Stimulated activated CD4-positive, alpha-beta T cell treated with anti-CD3 and anti-CD28 coated beads, Interleukin-4, amount 100 ng/mL, for 24 hours (primary cell): ENCODE measurements around the gene UQCC2.

Experiments used
- DNase-seq: peaks from one replicate; pipeline ENCODE4 v3.0.0-alpha.2; 2020

The UQCC2 gene

DNA sequence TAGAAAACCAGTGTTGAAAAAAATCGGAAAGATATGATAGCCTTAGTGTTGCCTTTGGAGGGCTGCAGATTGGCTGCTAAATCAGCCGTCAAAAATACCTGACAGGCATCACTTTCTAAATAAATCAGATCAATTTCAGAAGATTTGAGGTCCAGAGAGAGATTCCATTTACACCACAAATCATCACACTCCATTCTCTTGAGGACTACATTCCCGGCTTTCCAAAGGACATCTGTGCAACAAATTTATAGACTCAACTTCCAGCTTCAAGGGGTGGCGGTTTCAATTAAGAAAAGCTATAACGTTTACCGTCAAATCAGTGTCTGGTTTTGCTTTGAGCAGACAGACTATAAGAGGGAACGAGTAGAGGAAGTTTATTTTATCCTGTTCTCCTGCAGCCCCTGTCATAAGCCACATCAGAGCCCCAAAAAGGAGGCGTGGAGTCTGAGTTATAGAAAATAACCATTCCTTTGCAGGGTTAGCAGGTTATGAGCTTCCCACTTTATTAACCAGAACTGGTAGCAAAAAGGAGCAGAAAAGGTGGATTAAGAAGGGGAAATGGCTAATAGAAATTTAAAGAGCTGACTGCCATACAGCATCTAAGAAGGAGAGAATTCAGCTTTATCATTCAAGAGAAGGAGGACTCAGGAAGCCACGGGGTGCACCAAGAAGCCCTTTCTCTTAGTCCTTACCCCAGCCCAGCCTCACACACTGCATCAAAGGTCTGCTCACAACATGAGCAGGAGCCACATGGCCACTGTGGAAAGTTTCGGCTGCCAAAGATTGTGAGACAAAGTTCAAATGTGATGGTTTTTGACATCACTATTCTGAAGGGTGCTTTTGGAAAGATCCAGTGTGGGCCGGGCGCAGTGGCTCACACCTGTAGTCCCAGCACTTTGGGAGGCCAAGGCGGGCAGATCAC lies 12.9 kb upstream of the UQCC2 start:
- DNase-seq = no peak

DNA sequence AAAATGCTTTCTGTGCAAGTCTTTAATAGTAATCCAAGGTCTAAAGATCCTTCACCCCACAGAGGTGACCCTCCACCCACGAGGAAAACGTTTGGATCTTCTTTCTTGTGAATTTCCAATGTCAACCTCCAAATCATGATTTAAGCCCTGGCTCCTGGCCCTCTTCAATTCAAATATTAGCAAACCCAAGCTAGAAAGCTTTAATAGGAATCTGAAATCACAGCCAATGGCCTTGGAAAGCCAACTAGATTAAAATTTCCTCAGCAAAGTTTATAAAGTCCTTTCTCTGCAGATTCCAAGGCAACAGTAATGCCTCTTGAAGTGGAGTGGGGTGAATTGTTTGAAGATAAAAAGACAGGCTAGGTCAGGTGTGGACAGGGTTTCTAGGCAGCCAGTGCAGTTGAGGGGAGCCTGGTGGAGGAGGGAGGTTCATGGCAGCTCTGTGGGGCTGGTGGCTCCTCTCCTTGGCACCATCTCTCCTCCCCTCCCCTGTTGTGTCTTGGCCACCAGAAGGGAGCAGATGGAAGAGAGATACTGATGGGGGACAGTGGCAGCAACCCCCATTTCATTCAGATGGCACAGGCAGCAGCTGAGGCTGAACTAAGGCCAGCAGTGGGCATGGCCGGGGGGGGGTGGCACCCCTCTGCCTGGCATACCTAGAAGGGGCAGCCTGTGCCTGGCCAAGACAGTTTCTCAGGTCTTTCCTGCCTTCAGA lies 12.0 kb upstream of the UQCC2 start:
- no peak for DNase-seq

DNA sequence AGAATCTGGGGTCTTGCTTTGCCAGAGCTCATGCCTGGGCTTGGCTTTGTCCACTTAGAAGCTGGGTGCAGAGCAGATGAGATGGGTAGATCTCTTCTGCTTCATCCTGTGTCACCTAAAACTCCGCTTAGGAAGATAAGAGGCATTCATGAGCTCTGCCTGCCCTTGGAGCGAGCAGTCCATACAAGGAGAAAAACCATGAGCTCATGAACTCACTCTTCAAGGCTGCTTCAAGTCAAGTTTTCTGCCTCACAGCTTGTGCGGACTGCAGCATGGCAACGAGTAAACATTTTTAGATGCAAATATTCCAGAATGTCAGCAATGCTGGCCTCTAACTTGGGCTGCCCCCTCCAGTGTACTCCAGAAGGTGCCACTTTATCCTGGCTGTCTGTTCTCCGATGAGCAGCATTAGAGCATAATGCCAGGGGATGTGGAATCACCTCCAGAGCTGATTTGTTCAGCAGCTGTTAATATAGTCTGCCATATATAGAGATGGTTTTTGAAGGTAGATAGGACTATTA lies 10.7 kb upstream of the UQCC2 start:
- no peak for DNase-seq

DNA sequence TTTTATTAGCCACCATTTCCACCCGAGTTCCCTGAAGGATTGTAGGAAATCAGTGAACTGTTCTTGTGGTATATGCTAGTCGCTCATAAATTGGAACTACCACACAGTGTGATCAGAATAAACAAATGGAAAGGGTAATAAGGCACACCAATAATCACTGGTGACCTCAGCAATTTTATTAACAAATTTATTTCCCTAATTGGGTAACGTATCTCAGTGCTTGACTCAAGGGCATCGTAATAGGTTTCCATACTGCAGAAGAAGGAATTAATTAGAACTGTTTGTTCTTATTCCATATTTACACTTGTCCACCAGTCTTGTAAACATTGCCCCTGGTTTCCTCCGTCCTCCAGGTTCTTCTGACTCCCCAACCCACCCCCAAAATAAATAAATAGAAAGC lies 10.0 kb upstream of the UQCC2 start:
- DNase-seq = no peak

DNA sequence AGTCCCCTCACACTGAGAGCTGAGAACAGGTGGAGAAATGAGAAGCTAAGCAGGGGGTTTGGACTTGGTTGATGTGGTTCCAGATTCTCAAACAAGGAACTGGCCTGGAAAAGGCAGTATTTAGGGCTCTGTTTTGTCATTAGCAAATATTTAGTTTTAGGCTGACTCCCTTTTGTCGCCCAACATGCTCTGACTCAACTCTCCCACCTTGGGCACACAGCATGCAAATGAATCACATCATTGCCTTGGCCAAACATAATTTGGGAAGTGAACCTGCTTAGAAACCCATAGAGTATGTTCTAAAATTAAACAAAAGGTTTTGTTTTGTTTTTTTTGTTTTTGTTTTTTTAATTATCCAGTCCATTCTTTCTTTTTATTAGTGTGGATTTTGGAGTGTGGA lies 9.5 kb upstream of the UQCC2 start:
- no peak for DNase-seq

DNA sequence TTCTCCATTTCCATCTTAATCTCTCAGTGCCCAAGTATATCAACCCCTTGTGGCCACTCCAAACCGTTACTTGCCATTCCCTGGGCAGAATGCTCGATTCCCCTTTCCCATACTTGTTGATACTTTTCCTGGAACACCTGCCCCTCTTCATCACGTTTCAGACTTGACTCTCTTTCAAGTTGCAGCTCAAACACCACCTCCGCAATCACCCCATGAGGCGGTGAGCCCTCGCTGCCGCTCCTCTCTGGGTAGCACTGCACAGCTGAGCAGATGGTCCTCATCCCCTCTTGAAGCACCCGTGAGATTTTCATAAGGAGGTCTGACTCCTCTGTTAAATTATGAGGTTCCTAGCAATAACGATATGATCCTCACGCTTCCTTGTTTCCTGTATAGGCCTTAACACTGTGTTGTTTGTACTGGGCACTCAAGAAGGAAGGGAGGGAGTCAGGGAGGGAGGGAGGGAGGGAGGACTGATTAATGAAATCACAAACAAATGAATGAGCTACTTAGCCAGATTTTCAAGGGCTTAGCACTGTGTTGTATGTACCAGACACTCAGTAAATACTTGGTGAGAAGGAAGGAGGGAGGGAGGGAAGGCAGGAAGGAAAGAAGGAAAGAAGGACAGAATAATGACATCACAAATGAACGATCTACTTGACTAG lies 8.0 kb upstream of the UQCC2 start:
- no peak for DNase-seq

DNA sequence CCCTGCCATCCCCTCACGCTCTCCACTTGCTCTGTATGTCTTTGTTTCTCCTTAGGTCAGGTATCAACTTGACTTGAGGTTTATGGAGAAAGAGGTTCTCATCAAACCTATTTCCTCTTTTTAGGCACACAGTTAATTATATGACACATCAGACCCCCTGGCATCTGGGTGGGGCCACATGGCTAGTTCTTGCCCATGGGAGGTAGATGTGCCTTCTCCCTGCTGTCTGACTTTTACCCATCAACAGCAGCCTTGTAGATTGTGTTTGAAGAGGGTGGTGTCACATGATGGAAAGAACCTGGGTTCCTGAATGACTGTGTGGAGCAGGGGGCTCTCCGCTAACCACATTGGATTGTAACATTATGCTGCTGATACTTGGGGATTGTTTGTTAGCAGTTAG lies 7.2 kb upstream of the UQCC2 start:
- DNase-seq = no peak

DNA sequence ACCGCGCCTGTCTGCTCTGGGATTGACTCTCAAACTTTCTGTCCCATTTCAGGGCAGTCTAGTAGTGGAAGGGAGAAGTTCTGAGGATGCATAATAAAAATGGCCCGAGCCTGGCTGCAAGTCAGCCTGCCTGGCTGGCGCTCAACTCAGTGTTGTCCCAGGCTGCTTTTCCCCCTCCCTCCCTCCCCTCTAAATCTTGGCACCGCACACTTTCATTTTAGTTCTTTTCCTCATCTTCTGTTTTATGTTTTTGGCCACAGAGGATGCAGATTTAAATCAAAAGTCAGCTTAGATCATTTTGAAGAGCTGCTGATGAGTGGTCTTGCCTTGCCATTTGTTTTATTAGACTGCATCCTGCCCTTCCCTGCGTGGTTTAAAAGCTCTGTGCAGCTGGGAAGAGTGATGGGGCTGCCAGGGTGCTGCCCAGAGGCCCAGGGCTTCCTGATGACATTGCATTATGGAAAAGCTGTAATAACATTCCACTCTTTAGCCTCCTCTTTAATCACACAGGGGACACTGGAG lies 6.5 kb upstream of the UQCC2 start:
- no peak for DNase-seq

DNA sequence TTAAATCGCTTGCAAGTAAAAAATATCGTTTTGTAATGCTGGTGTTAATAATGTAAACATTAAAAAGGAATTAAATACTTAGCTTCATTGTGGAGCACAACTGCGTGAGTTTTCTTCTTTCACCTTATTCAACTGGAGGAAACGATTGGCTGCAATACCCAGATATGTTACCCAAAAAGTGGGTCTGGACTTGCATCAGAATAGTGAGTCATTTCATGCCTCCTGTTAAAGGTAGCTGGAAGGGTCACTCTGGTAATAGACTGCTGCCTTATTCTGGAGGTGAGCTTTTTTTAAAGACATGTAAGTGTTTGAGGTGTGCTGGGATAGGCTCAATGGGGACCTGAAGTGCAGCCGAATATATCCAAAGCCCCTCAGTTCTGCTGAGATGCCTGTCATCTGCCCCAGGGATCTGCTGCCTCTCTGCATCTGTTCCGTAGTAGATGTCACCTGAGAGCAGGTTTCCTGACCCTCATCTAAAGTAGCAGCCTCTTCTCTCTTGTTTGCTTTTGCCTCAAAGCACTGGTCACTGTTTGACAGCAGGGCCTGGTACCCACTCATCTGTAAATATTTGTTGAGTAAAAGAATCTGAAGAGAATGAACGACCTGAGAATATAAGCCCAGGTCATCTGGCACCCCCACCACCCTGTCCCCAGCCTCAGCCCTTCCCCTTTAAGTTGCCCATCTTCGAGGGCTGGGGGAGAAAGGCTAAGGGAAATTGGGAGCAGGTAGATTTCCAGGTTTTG lies 5.6 kb upstream of the UQCC2 start:
- no peak for DNase-seq

DNA sequence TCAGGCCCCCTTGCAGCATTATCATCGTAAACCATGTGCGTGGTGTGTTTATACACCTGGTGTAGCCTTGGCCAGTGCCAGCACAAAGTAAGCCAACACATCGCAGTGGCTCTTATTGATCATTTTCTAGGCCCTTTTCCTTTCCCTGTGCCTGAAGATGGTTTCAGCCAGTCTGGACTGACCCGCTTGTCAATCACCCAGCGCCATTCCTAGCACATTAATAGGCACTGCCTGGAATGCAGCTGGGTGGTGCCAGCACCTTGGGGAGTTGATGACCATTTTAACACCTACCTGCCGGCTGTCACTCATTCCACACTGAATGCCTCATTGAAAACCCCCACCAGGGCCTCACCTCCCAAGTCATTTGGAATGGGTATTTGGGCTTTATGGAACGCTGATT lies 4.9 kb upstream of the UQCC2 start:
- no peak for DNase-seq

DNA sequence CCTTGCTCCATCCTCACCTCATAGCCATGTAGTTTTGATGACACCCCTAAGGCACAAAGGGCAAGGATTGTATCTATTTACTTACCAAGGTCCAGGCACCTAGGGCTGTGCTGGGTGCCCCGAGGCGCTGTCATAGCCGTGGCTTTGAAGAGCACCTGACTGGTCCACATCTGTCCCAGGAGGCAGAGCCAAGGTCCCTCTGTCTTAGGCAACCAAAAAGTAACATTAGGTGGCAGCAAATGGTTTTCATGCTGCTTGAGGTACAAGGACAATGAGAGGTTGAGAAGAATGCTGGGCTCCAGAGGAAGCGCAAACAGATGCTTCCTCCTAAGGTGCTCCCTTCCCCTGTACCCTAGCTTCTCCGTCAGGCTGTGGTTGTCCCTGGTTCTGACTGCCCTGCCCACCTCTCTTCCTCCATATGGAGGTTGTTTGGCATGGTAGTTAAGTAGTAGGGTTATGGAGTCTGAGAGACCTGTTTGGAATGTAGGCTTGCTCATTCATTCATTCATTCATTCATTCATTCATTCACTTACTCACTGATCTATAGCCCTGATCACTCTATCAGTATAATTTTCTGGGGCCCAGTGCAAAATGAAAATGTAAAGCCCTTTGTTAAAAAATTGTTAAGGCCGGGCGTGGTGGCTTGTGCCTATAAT lies 3.0 kb upstream of the UQCC2 start:
- DNase-seq = no peak

DNA sequence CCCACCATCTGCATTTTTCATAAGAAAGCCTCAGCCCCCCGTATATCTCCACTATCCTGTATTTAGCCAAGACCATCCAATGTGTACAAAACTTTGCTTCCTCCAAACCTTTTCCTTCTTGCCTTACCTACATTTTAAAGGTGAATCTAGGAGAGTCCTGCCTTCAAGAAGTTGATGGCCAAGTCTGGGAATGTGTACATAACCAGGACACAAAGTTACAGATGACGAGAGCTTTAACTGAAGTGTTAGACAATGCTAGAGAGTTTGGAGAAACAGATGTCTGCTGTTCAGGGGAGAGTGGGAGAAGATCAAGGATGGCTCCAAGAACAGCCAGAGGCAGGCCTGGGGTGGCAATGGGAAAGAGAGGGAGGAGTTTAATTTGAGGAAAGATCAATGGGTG lies 2.3 kb upstream of the UQCC2 start:
- DNase-seq = no peak

DNA sequence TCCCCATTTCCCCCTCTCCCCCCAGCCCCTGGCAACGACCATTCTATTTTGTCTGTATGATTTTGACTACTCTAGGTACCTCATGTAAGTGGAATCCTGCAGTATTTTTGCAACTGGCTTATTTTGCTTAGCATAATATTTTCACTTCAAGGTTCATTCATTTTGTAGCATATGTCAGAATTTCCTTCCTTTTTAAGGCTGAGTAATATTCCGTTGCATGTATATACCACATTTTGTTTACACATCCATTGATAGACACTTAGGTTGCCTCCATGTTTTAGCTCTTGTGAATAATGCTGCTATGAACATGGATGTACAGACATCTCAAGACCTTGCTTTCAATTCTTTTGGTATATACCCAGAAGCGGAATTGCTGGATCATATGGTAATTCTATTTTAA lies 1.4 kb upstream of the UQCC2 start:
- DNase-seq = no peak

DNA sequence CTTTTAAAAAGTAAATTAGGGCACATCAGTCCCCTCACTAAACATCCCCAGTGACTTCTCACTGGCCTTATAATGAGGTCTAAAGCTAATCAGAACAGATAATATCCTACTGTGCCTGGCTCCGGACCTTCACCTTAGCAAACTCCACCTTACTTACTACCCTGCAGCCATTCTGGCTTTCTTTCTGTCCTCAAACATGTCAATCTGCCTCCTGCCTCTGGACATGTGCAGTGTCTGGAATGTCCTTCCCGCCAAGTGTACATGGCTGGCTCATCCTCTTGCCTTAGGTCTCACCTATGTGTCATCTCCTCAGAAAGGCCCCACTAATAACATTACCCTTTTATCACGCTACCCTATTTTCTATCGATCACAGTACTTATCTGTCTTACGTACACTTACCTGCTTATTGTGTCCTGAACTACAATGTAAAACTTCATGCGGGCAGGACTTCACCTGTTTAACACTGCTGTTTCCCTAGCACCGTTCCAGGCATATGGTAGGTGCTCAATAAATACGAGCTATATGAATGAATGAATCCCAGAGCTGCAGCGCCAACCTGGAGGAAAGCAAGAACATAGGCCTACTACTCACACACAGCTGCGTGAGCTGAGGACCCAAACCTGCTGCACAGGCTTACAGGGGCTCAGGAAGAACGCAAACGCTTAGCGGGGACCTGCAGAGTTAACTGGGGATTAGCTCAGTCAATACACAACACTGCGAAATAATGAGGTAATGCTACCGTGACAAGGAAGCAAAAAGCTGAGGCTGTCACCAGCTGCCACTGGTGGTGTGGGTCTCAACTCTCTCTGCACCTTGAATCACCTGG lies 991 bp downstream of the UQCC2 start:
- no peak for DNase-seq

DNA sequence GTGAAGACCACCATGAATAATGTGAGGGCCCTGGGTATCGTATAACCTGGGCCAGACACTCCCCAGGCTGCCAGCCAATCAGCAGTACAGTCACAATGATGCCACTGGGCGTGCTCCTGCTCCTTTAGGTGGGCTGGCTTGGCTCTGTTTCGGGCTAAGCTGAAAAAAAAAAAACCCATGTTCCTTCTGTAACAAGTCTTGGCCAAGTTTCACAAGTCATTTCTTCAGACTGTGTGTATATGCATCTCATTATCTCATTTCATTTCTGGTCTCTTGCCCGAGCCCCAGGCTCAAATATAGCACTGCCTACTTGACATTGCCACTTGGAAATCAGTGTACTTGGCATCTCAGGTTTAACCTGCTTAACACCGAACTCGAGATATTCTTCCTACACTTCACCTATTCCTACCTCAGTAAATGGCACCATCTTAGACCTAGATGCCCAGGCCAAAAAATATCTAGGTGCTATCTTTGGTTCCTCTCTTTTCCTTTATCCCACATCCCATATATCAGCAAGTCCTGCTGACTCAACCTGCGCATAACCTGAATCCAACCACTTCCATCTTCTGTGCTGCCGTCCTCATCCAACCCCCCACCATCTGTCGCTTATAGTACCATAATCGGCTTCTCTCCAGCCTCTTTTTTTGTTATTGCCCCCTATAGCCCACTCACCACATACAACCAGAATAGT lies 1.8 kb downstream of the UQCC2 start:
- no peak for DNase-seq

DNA sequence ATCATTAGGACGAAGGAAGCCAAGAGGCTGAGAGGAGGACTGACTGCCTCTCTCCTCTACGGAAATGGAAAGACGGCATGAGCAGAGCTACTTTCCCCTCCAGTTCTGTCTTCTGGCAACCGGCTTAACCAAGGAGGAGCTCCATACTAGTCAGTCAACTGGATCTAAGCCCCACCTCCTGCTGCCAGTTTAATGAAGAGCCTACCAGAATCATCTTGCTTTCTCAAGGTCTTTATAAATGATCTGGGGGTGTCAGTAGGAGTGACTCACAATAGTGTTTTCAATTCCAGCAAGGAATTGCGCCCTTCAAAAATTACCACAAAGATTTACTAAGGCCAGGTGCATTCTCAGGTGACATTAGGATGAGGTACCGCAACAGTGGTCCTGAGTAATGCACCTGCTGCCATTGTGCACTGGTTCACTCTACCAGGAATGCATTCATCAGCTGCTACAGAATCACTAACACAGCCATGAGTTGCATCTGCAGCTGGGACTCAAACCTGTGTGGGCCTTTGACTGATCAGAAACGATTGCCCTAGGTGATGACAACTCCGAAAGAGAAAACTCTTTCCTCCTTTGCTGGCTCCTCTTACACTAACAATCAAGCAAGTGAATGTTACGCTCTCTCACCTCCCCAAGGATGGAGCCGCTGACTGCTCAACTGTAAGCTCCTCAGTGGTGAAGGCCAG lies 2.8 kb downstream of the UQCC2 start:
- no peak for DNase-seq

DNA sequence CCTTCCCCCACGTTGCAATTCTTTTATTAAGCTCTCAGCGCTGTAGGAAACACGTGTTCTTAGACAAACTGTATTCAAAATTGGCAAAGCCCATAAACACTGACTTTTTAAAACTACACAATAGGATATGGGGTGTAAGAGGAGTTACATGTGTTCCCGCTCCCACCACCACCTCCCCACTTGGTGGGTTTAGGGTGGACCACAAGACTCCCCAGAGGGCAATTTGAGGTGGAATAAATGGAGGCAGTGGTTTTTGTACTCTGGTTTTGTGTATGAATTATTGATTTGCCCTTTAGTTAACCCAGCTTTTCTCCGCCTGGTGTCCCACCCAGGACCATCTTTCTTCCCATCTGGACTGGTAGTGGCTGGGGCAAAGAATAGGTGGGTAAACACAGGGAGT lies 3.7 kb downstream of the UQCC2 start:
- no peak for DNase-seq

DNA sequence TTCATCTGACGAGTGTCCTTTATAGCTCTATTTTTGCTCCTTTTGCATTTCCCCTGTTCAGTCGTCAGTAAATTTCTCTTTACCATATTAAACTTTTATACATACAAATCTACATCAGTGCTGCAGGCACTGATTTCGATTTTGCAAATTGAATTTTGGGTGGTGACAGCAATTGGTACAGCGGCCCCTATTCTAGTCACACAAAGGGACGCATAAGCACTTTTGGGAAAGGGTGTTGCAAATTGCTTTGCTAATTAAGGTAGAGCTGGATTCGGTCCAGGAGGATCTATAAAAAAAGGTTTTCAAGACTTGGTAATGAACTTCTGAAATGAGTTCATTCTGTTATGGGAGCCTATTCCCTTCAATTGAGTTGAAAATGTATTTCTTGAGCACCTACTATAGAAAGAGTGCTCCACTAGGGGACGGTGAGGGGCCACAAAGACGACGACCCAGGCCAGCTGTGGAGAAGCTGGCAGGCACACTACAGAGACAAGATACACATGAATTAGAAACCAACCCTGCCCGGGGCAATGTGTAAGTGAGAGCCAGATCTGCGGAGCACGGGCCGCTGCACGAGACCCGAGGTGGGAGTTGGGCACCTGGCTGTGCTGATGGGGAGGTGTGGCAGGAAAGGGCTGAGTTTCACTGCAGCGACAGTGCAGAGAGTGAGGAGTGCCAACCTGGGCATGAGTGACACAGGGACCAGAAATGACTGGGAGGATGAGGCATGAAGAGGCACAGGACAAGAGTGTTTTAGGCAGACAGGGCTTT lies 5.4 kb downstream of the UQCC2 start:
- no peak for DNase-seq

DNA sequence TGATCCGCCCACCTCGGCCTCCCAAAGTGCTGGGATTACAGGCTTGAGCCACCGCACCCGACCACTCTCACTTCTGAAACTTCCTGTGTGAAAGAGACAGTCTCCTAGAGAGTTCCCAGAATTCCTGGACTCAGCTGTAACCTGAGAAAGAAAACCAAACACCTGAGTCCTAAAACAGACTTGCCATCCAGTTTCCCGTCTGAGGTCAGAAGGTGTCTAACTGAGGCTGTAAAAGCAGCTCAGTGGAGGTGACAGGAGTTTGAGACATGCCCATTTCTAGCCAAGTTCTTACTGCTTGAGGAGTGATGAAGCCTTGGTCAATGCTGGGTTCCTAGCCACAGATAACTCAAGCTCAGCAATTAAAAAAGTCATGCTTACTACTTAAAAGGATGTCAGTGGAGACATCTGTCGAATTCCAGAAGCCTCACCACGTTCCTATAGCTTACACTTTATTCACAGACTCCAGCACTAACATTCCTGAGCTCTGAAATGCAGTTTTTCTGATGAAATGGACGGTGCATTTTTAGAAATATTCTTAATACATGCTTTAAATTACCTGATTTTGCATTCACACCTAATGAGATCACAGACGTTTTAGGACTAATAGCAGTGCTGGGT lies 6.1 kb downstream of the UQCC2 start:
- no peak for DNase-seq
